Activated CD4-positive, alpha-beta memory T cell treated with anti-CD3 and anti-CD28 coated beads, Interleukin-2, amount 10 ng/mL, durations not matched to agents 7 days and 5 days (primary cell): ENCODE data around the gene POC1A. TPM values are rescaled to one million over a fixed set of nuclear protein-coding genes. Genes with fewer than 3 reads are reported as not detected.

Source experiments
- CTCF ChIA-PET: fragments of 350-600 bp; sonication (Branson Sonifier 250); formaldehyde crosslinking; loops from one replicate; lab custom pipeline; 2021; ENCODE audit warnings: antibody characterized with exemption, inconsistent platforms; lab: Charles Lee
- POLR2A ChIA-PET: fragments of 350-600 bp; sonication (Branson Sonifier 250); formaldehyde crosslinking; loops from one replicate; lab custom pipeline; 2021; ENCODE audit warnings: antibody characterized with exemption; lab: Charles Lee
- DNase-seq: peaks from one replicate; pipeline ENCODE4 v3.0.0-alpha.2; 2020
- H3K27ac Mint-ChIP-seq: one replicate; pipeline ENCODE4 v1.8.0; 2021; ENCODE audit warnings: mild to moderate bottlenecking, mixed read lengths
- H3K27me3 Mint-ChIP-seq: one replicate; pipeline ENCODE4 v1.8.0; 2021; ENCODE audit warnings: mixed read lengths
- H3K36me3 Mint-ChIP-seq: one replicate; pipeline ENCODE4 v1.8.0; 2021; ENCODE audit warnings: low read depth, mixed read lengths
- H3K4me1 Mint-ChIP-seq: one replicate; pipeline ENCODE4 v1.8.0; 2021; ENCODE audit warnings: mixed read lengths
- H3K4me3 Mint-ChIP-seq: one replicate; pipeline ENCODE4 v1.8.0; 2021; ENCODE audit warnings: mild to moderate bottlenecking, mixed read lengths
- H3K9me3 Mint-ChIP-seq: one replicate; pipeline ENCODE4 v1.8.0; 2021; ENCODE audit warnings: mixed read lengths
- total RNA-seq, 2 experiments: library from RNA; stranded (reverse); gene quantifications; one replicate each; pipeline ENCODE4 v1.2.3, GENCODE V29; 2021

Gene POC1A
- total RNA-seq, 2 experiments from 2014 or later, result 24.8 to 25.6 TPM

GRCh38 chr3:52080830-52081719, 73.1 kb downstream of the POC1A start:
- Mint-ChIP-seq H3K9me3 (no peaks in the 10 kb centered on the region), H3K4me3 (no peak overlapping the region), H3K4me1 (peaks cover 4% of the 10 kb centered on the region), H3K36me3 (no peaks in the 10 kb centered on the region), H3K27me3 (no peaks in the 10 kb centered on the region), H3K27ac (no peak overlapping the region)
- ChIA-PET POLR2A (no interaction called here), CTCF (no interaction called here)
- DNase-seq, result no peak

- no peak for DNase-seq
- Mint-ChIP-seq H3K9me3 (no peaks in the 10 kb centered on the region), H3K27ac (no peak overlapping the region), H3K4me3 (no peak overlapping the region), H3K4me1 (no peaks in the 10 kb centered on the region), H3K27me3 (no peaks in the 10 kb centered on the region), H3K36me3 (peaks cover under 1% of the 10 kb centered on the region)
- ChIA-PET CTCF (no interaction called here), POLR2A (no interaction called here)
Measured at GRCh38 chr3:52079958-52080357, 74.3 kb downstream of the POC1A start.

DNA sequence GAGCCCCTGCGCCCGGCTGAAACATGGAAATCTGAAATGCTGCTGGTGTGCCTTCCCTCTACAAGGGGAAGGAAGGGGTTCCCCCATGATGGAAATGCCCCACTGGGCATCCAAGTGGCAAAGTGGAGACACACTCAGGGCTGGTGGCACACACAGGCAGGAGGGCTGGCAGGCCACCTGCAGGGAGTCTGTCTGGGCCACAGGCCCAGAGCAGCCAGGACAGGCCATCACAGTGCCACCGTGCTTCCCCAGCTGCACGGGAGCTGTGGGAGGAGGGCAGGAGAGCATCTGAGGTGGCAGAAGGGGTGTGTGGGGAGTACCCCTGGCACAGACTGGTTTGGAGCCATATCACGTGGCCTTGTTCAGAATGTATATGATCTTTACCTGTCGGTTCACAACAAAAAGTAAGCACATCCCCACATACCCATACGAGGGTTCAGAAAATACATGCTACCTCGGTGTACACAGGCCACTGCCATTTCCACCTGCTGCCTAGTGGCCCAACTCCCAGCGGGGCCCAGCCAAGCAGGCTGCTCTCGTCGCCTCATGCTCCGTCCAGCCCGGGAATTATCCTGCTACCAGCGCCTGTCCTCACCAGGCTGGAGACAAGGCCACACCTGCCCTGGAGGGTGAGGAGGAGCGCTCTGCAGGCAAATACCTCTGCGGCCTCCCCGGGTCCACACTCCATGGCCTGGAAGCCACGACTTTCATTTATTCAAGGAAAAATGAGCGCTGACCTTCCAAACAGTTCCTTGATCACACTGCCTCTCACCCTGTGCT, 75.3 kb downstream of the POC1A start:
- Mint-ChIP-seq H3K36me3 (peaks cover 4% of the 10 kb centered on the region), H3K4me3 (no peak overlapping the region), H3K27ac (no peak overlapping the region), H3K27me3 (no peaks in the 10 kb centered on the region), H3K9me3 (no peaks in the 10 kb centered on the region), H3K4me1 (no peaks in the 10 kb centered on the region)
- DNase-seq, result no peak
- POLR2A ChIA-PET, result no interaction called here
- CTCF ChIA-PET, result no interaction called here

DNA sequence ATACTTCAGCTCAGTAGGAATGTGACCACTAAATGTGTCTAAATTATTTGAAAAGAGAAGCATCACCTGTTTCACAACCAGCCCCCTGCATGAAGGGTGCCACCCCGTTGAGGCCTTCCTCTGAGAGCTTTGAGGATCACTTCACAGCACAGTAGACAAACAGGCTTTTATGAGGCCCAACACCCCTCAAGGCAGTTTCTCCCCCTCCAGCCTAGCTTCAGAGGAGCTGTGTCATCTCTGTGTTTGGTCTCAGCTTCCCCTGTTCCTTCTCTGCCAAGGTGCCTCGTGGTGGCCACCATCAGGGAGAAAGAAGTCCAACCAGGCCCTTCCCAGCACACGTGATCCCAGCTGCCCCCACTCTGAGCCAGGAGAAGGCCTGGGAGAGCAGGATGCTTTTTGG, 76.3 kb downstream of the POC1A start:
- H3K27me3 Mint-ChIP-seq, result no peaks in the 10 kb centered on the region
- no peak overlapping the region for H3K4me3 Mint-ChIP-seq
- ChIA-PET POLR2A (no interaction called here), CTCF (no interaction called here)
- peaks cover 4% of the 10 kb centered on the region for H3K36me3 Mint-ChIP-seq
- H3K27ac Mint-ChIP-seq, result no peak overlapping the region
- no peaks in the 10 kb centered on the region for H3K4me1 Mint-ChIP-seq
- DNase-seq, result no peak
- no peaks in the 10 kb centered on the region for H3K9me3 Mint-ChIP-seq

GRCh38 chr3:52076896-52077780, 77.1 kb downstream of the POC1A start:
- ChIA-PET POLR2A (no interaction called here), CTCF (no interaction called here)
- H3K36me3 Mint-ChIP-seq, result peaks cover 4% of the 10 kb centered on the region
- H3K27me3 Mint-ChIP-seq, result no peaks in the 10 kb centered on the region
- no peak overlapping the region for H3K27ac Mint-ChIP-seq
- no peak overlapping the region for H3K4me3 Mint-ChIP-seq
- no peaks in the 10 kb centered on the region for H3K4me1 Mint-ChIP-seq
- H3K9me3 Mint-ChIP-seq, result no peaks in the 10 kb centered on the region
- no peak for DNase-seq

DNA sequence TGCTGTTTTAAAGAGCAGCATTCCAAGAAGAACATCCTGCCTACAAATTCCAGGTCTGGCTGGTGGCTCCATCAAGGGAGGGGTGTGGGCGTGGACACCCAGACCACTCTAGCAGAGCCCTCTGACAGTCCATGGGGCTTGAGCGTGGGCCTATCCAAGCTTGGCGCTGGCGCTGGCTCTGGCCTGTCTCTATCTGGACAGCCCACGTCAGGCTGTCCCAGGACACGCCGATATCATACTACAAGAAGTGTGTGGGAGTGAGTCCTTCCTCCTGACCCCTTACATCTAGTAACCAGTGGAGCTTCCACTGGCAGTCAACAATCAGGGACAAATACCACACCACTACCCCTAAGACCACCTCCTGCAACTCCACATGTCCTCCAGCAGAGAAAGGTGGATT, 80.7 kb downstream of the POC1A start:
- CTCF ChIA-PET, result no interaction called here
- POLR2A ChIA-PET, result no interaction called here
- peaks cover 4% of the 10 kb centered on the region for H3K36me3 Mint-ChIP-seq
- no peak overlapping the region for H3K4me3 Mint-ChIP-seq
- no peak for DNase-seq
- H3K27ac Mint-ChIP-seq, result no peak overlapping the region
- H3K27me3 Mint-ChIP-seq, result no peaks in the 10 kb centered on the region
- no peaks in the 10 kb centered on the region for H3K4me1 Mint-ChIP-seq
- H3K9me3 Mint-ChIP-seq, result no peaks in the 10 kb centered on the region

- Mint-ChIP-seq H3K4me1 (no peaks in the 10 kb centered on the region), H3K27me3 (no peaks in the 10 kb centered on the region), H3K9me3 (no peaks in the 10 kb centered on the region), H3K4me3 (no peak overlapping the region), H3K36me3 (peaks cover 4% of the 10 kb centered on the region), H3K27ac (no peak overlapping the region)
- DNase-seq, result no peak
- POLR2A ChIA-PET, result no interaction called here
- CTCF ChIA-PET, result no interaction called here
Measured at GRCh38 chr3:52072471-52072870, 81.8 kb downstream of the POC1A start.

GRCh38 chr3:52072020-52072419, 82.2 kb downstream of the POC1A start:
- H3K27ac Mint-ChIP-seq, result no peak overlapping the region
- no peaks in the 10 kb centered on the region for H3K27me3 Mint-ChIP-seq
- DNase-seq, result no peak
- POLR2A ChIA-PET, result no interaction called here
- H3K4me3 Mint-ChIP-seq, result no peak overlapping the region
- H3K9me3 Mint-ChIP-seq, result no peaks in the 10 kb centered on the region
- CTCF ChIA-PET, result no interaction called here
- H3K36me3 Mint-ChIP-seq, result peaks cover 4% of the 10 kb centered on the region
- no peaks in the 10 kb centered on the region for H3K4me1 Mint-ChIP-seq

DNA sequence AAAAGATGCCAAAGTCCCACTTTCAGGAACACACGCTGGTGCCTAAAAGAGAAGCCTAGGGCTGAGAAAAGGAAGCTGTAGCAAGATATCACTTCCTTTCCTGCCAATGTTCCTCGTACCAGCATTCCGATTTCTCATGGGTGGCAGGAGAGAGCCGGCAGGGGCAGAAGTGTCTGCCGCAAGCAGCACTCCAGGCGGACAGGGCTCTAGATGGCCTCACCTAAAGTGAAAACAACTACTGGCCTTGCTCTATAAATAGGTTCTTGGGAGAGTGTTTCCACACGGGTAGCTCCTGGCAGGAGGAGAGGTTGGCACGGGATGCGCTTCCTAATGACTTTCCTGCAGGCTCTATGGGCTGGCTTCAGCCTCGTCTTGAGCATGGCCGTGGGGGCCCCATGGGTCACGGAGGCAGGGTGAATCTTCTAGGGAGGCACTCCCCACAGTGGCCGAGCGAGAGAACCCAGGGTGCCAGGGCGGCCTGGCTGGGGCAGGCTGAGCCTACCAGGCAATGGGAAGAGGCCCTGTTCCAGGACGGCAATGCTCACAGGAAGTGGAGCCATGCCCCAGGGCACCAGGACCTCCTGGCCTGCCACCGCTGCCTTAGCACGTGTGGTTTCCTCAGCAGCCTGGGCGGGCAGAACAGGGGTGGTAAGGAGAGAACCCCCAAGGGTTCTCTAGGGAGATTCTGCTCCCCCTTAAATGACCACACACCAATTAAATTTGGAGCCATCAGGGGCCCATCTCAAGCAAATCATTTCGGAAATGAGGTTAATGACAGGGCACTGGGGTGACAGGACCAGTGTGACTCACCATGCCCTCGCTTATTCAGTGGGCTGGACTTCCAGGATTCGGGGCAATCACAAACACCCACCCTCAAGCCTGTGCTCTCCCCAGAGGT, 83.2 kb downstream of the POC1A start:
- no peak overlapping the region for H3K27ac Mint-ChIP-seq
- peaks cover 4% of the 10 kb centered on the region for H3K36me3 Mint-ChIP-seq
- no peaks in the 10 kb centered on the region for H3K27me3 Mint-ChIP-seq
- H3K4me3 Mint-ChIP-seq, result no peak overlapping the region
- DNase-seq, result no peak
- no peaks in the 10 kb centered on the region for H3K9me3 Mint-ChIP-seq
- ChIA-PET POLR2A (interaction anchor here (0.8 kb wide), 1 partner anchor 15 kb away, joined by 4 read pairs; the partner anchor contains the start of gene DUSP7), CTCF (no interaction called here)
- H3K4me1 Mint-ChIP-seq, result no peaks in the 10 kb centered on the region

DNA sequence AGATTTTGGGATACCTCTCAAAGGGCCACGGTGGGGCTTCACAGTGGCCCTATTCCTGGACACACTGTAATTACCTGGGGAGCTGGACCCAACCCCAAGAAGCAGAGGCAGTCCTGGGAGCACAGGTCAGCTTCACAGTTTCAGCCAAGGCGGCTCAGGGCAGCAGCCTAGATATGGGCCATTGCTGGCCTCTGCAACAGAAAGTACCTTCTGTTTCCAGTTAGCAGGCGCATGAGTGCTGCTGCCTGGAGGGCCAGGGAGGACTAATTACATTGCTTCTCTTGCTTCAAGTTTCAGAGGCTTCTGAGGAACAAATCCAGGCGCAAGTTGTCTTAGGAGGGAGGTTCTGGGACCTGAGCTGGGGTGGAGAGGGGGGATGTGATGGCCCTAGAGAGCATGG, 84.4 kb downstream of the POC1A start:
- Mint-ChIP-seq H3K27ac (no peak overlapping the region), H3K9me3 (no peaks in the 10 kb centered on the region), H3K36me3 (peaks cover 3% of the 10 kb centered on the region), H3K4me3 (no peak overlapping the region), H3K4me1 (no peaks in the 10 kb centered on the region), H3K27me3 (no peaks in the 10 kb centered on the region)
- ChIA-PET POLR2A (interaction anchor here (1.0 to 1.5 kb wide), 2 partner anchors 13 to 14 kb away, joined by 3 read pairs; partner anchors contain the start of gene DUSP7), CTCF (no interaction called here)
- no peak for DNase-seq

DNA sequence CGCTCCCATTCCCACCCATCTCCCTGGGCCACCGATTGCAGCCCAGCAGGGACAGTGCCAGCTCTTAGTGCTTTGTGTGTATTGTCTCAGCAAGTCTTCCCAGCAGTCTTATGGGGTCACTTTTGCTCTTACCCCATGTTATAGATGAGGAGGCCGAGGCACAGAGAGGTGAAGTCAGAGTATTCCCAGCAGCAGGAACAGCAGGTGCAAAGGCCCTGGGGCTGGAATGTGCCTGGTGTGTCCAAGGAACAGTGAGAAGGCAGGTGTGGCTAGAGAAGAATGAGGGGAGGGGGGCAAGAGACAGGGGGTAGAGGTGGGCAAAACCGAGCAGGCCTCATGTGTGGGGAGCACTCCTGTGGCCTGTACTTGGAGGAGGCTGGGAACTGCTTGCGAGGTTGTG, 85.1 kb downstream of the POC1A start:
- Mint-ChIP-seq H3K27me3 (no peaks in the 10 kb centered on the region), H3K27ac (no peak overlapping the region), H3K36me3 (no peaks in the 10 kb centered on the region), H3K4me3 (no peak overlapping the region), H3K9me3 (no peaks in the 10 kb centered on the region), H3K4me1 (no peaks in the 10 kb centered on the region)
- ChIA-PET POLR2A (interaction anchor here (1.0 to 1.5 kb wide), 2 partner anchors 12 to 13 kb away, joined by 3 read pairs; partner anchors contain the start of gene DUSP7), CTCF (no interaction called here)
- DNase-seq, result no peak

DNA sequence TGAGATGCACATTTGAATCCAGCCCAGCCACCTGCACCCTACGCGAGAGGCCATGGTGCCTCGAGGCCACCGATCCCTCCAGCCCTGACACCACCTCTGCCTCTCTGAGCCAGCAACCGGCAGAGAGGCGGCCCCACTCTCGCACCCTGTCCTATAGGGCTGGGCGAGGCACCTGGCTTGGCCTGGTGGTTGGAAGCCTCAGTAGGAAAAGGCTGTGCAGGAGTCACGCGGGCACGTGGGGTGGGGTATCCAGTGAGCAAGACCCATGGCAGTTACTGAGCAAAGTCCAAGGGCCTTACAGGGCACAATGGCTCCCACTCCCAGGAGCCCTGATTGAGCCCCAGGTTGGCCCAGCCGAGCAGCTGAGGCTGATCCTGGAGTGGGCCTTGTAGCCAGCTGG, 85.5 kb downstream of the POC1A start:
- no peaks in the 10 kb centered on the region for H3K4me1 Mint-ChIP-seq
- no peak for DNase-seq
- no peaks in the 10 kb centered on the region for H3K27me3 Mint-ChIP-seq
- H3K27ac Mint-ChIP-seq, result no peak overlapping the region
- no peak overlapping the region for H3K4me3 Mint-ChIP-seq
- POLR2A ChIA-PET, result interaction anchor here (1.0 to 1.5 kb wide), 2 partner anchors 11 to 13 kb away, joined by 3 read pairs; partner anchors contain the start of gene DUSP7
- CTCF ChIA-PET, result no interaction called here
- no peaks in the 10 kb centered on the region for H3K9me3 Mint-ChIP-seq
- no peaks in the 10 kb centered on the region for H3K36me3 Mint-ChIP-seq
